ENCODE results near the gene CALY.
"Not testable (repeated sequence)": the region's sequence is repeated elsewhere in the genome, so short reads cannot be mapped to it uniquely, and the experiment has no call there.

CALY gene

GRCh38 chr10:133328358-133329343 lies 8.0 kb downstream of the CALY start:
- DNase-seq: no peak

GRCh38 chr10:133327651-133328357 lies 8.9 kb downstream of the CALY start:
- DNase-seq: no peak

GRCh38 chr10:133326745-133327650 lies 9.7 kb downstream of the CALY start:
- DNase-seq: no peak

GRCh38 chr10:133326223-133326551 lies 10.5 kb downstream of the CALY start:
- no peak for DNase-seq

DNA sequence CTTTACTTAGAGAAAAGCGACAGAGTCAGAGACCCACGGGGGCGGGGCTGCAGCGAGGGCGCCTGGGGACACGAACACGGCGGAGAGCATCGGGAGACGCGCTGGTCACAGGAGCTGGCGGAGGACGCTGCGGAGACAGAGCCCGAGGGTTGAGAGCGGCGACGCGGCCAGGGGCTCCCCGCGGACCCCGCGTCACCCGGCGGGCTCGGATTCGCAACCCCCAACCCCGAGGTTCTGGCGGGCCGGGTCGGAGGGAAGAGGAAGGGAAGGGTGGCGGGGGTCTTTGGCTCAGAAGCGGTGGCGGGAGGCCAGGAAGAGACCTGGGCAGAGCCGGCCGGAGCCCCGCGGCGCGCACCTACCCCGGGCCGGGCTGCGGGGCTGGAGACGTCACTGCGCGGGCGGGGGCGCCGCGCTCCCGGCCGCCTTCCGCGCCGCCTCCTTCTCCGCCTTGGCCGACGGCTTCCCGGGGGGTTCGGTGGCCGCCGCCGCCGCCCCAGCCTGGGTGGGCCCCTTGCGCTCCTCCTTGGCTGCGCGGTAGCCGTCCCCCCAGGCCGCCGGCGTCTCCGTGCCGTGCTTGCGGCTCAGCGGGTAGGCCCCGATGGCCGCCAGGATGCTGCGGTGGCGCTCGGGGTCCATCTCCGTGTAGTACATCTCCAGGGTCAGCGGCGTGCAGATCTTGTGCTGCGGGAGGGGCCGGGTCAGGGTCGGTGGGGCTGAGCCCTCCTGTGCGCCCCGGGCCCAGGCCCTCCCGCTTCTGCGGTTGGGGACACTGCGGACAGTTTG lies 11.1 kb downstream of the CALY start:
- peak in 1 of 2 experiments; percentile 25 for DNase-seq

GRCh38 chr10:133324857-133325260 lies 11.8 kb downstream of the CALY start:
- no peak for DNase-seq

GRCh38 chr10:133324198-133324792 lies 12.4 kb downstream of the CALY start:
- DNase-seq: peak; percentile 35 to 65

- DNase-seq: not testable (repeated sequence)
Measured at GRCh38 chr10:133322064-133322709, 14.5 kb downstream of the CALY start.

DNA sequence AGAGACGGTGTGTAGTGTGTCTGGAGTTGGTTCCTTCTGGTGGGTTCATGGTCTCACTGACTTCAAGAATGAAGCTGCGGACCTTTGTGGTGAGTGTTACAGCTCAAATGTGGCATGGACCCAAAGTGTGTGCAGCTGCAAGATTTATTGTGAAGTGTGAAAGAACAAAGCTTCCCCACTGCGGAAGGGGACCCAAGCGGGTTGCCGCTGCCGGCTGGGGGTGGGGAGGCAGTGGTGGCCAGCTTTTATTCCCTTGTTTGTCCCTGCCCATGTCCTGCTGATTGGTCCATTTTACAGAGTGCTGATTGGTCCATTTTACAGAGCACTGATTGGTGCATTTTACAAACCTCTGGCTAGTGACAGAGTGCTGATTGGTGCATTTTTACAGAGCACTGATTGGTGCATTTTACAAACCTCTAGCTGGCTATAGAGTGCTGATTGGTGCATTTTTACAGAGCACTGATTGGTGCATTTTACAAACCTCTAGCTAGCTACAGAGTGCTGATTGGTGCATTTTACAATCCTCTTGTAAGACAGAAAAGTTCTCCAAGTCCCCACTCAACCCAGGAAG lies 15.8 kb downstream of the CALY start:
- DNase-seq: not testable (repeated sequence)

DNA sequence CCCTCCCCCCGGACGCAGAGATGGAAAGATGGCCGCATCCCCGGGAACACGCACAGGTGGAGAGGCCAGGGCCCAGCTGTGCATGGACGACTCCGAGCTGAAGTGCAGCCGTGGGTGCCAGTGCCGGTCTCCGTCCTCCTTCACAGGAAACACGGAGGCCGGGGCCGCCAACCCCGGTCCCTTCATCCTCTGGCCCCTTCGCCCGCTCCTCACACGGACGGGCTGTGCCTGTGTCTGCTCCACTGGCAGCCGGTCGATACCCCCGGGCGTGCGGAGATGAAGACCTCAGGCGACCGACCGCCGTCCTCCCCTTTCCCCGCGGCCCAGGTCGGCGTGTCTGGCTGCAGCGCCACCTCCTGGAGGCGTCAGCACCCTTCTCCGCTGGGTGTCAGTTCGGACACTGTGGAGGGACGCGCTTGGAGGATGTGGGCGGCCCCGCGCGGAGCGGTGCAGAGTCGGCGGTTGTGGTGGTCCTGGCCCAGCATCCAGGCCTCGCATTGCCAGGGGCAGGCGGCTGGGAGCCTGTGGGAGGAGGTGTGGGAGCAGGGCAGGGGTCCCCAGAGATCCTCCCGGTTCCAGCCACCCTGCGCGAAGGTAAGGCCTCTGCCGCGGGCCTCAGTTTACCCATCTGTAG lies 18.1 kb downstream of the CALY start:
- DNase-seq: peak; percentile 40 to 81

DNA sequence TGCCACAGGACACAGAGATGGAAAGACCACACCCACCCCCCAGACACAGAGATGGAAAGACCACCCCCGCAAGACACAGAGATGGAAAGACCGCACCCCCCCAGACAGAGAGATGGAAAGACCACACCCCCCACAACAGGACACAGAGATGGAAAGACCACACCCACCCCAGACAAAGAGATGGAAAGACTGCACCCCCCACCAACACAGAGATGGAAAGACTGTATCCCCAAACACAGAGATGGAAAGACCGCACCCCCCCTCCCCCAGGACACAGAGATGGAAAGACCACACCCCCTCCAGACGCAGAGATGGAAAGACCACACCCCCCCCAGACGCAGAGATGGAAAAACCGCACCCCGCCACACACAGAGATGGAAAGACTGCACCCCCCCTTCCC lies 20.0 kb downstream of the CALY start:
- no peak for DNase-seq

- DNase-seq: no peak
Measured at GRCh38 chr10:133316266-133316665, 20.4 kb downstream of the CALY start.

GRCh38 chr10:133315847-133316246 lies 20.8 kb downstream of the CALY start:
- DNase-seq: no peak

DNA sequence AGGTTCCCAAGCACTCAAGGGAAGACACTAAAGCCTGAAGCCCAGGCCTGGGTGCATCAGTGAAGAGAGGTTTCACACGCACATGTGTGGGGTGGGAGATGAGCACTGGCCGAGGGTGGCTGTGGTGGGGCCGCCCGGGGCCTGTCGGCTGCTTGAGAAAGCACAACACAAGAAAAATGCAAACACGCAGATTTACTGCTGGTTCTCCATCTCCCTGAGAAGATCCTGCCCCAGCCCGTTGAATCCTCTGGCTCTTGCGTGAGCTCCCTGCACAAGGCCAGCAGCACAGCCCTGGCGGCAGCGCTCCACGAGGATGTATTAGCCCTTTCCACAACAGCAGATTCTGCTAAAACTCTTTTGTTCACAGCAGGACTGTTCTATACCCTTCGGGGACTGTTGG lies 21.8 kb downstream of the CALY start:
- DNase-seq: no peak

DNA sequence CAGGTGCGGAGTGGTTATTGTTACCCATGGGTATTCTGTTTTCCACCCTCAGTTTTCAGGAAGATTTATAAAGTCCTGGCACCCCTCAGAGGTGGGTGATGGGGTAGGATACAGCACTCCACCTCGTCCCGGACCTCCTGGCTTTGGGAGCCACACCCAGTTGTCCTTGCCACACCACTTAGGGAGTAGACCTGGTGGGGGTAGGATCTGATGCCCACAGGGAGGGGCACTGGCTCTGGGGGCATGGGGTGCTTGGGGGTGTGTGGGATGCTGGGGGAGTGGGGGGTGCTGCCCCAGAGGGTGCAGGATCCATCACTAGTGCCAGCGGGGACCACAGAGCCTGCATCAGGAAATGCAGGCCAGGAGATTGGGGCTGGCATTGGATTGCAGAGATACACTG lies 23.5 kb downstream of the CALY start:
- no peak for DNase-seq

- no peak for DNase-seq
Measured at GRCh38 chr10:133312769-133313145, 23.9 kb downstream of the CALY start.

GRCh38 chr10:133312016-133312768 lies 24.5 kb downstream of the CALY start:
- no peak for DNase-seq

DNA sequence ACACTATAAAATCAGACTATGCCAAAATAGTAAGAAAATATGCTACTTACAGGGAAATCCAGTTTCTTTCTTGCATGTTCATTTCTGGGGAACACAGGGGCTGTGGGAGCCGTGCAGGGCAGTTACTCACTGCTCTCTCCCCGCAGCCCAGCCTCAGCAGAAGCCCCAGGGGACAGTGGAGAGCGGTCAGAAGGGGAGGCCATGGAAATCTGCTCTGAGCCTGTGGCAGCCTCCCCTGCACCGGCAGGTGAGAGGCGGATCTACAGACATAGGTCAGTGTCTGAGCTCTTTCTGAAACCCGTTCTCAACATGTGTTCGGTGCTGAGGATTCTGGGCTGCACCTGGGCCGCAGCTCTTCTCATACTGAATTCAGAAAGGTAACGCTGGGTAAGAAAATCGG lies 25.1 kb downstream of the CALY start:
- no peak for DNase-seq

- DNase-seq: no peak
Measured at GRCh38 chr10:133310789-133311188, 25.9 kb downstream of the CALY start.

DNA sequence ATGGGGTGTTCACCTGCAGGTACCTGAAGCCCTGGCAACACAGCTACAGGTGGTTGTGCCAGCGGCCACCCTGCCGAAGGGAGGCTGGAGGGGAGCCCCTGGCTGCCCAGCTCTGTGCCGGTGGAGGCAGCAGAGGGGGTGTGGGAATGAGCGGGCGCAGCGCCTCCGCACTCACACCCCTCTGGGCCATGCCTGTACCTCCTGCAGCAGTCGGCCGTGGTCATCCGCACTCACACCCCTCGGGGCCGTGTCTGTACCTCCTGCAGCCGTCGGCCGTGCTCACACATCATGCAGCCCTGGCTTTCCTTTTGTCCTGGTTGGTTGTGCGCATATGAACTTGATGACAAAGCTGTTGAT lies 26.3 kb downstream of the CALY start:
- DNase-seq: no peak
